Measurements from ENCODE around the gene DUSP22. TPM values are rescaled to one million over a fixed set of nuclear protein-coding genes. Genes with fewer than 3 reads are reported as not detected.

Gene DUSP22
- total and polyA plus RNA-seq, 2 of the 8 experiments (the other 6 are each of a cell fraction or from before 2014, with no cell fraction given): 15.5 to 32.4 TPM

- no peak for TF ChIP-seq CHD7 (IDR thresholded peaks at IDR 0.05; ENCODE audit: insufficient replicate concordance, low read length)
- no peak for TF ChIP-seq RFX5 (IDR thresholded peaks at IDR 0.05; ENCODE audit: borderline replicate concordance, low read depth, low read length)
These were observed 22.9 kb downstream of the DUSP22 start (continued) for GRCh38 chr6:315226-315625.
